ENCODE results near the gene FAM47E.

FAM47E gene

GRCh38 chr4:76301068-76301774, 49.7 kb downstream of the FAM47E start:
- peak; percentile 65 for DNase-seq (ENCODE audit: low read depth)

GRCh38 chr4:76301775-76302162, 50.2 kb downstream of the FAM47E start:
- no peak for DNase-seq (ENCODE audit: low read depth)

- DNase-seq (ENCODE audit: low read depth), result no peak
Observed at GRCh38 chr4:76302826-76303438, 51.4 kb downstream of the FAM47E start.

- DNase-seq (ENCODE audit: low read depth), result no peak
Observed at GRCh38 chr4:76305033-76305687, 53.6 kb downstream of the FAM47E start.

GRCh38 chr4:76305971-76306881, 54.7 kb downstream of the FAM47E start, which contains the start of gene STBD1:
STBD1 (plus strand) TSS chr4:76306733; CDS start chr4:76306770, 37 bp downstream.
- DNase-seq (ENCODE audit: low read depth), result peak; percentile 37

- no peak for DNase-seq (ENCODE audit: low read depth)
Observed at GRCh38 chr4:76306882-76307659, 55.5 kb downstream of the FAM47E start.

GRCh38 chr4:76307660-76308014, 56.1 kb downstream of the FAM47E start:
- no peak for DNase-seq (ENCODE audit: low read depth)

GRCh38 chr4:76308548-76308947, 57.0 kb downstream of the FAM47E start:
- no peak for DNase-seq (ENCODE audit: low read depth)

- DNase-seq (ENCODE audit: low read depth), result no peak
Observed at GRCh38 chr4:76309939-76310550, 58.5 kb downstream of the FAM47E start.

- DNase-seq (ENCODE audit: low read depth), result no peak
Observed at GRCh38 chr4:76310683-76311082, 59.2 kb downstream of the FAM47E start.

GRCh38 chr4:76311896-76312331, 60.4 kb downstream of the FAM47E start:
- DNase-seq (ENCODE audit: low read depth), result no peak

GRCh38 chr4:76312457-76312856, 60.9 kb downstream of the FAM47E start:
- DNase-seq (ENCODE audit: low read depth), result no peak

- DNase-seq (ENCODE audit: low read depth), result no peak
Observed at GRCh38 chr4:76313547-76313946, 62.0 kb downstream of the FAM47E start.

- DNase-seq (ENCODE audit: low read depth), result no peak
Observed at GRCh38 chr4:76315267-76315918, 63.9 kb downstream of the FAM47E start.

GRCh38 chr4:76316131-76316530, 64.6 kb downstream of the FAM47E start:
- no peak for DNase-seq (ENCODE audit: low read depth)

GRCh38 chr4:76322236-76322635, 70.7 kb downstream of the FAM47E start:
- DNase-seq (ENCODE audit: low read depth), result no peak

GRCh38 chr4:76325072-76325471, 73.6 kb downstream of the FAM47E start:
- no peak for DNase-seq (ENCODE audit: low read depth)

- DNase-seq (ENCODE audit: low read depth), result no peak
Observed at GRCh38 chr4:76326515-76326914, 75.0 kb downstream of the FAM47E start.

All from GM04503 (cell line).